HEK293T (cell line): ENCODE data around the gene SMIM11.
A peak's percentile ranks its signal among the peaks of the same experiment; 100 is the strongest.
"Not testable (repeated sequence)": the region's sequence is repeated elsewhere in the genome, so short reads cannot be mapped to it uniquely, and the experiment has no call there.

Experiments
- CTCF ChIA-PET: fragments of 350-600 bp; formaldehyde crosslinking; extraction: SDS; loops from one replicate; lab custom pipeline; 2021; ENCODE audit warnings: antibody characterized with exemption, inconsistent platforms; lab: Yijun Ruan, JAX
- POLR2A ChIA-PET: fragments of 350-600 bp; formaldehyde crosslinking; extraction: SDS; loops from one replicate; lab custom pipeline; 2020; ENCODE audit warnings: antibody characterized with exemption, inconsistent platforms; lab: Yijun Ruan, JAX
- DNase-seq: peaks from one replicate; pipeline ENCODE4 v3.0.0; 2012; ENCODE audit warnings: mixed read lengths; ENCODE audit errors: extremely low spot score
- ARNT ChIP-seq: fragments of 450-650 bp; IDR thresholded peaks from 2 replicates; pipeline ENCODE4 v1.6.1; 2017; ENCODE audit warnings: mild to moderate bottlenecking
- BHLHE40 ChIP-seq: fragments of 450-650 bp; IDR thresholded peaks from 2 replicates; pipeline ENCODE4 v1.6.1; 2016; ENCODE audit warnings: mild to moderate bottlenecking, moderate library complexity, borderline replicate concordance
- CTBP1 ChIP-seq: fragments of 450-650 bp; IDR thresholded peaks from 2 replicates; pipeline ENCODE4 v1.6.1; 2016; ENCODE audit warnings: borderline replicate concordance
- ELF4 ChIP-seq: fragments of 450-650 bp; IDR thresholded peaks from 2 replicates; pipeline ENCODE4 v1.6.1; 2017; ENCODE audit warnings: antibody characterized with exemption
- FOXA1 ChIP-seq: fragments of 450-650 bp; IDR thresholded peaks from 2 replicates; pipeline ENCODE4 v1.6.1; 2016; ENCODE audit warnings: mild to moderate bottlenecking
- FOXK2 ChIP-seq: fragments of 450-650 bp; IDR thresholded peaks from 2 replicates; pipeline ENCODE4 v1.6.1; 2016; ENCODE audit warnings: mild to moderate bottlenecking
- FOXM1 ChIP-seq: fragments of 450-650 bp; IDR thresholded peaks from 2 replicates; pipeline ENCODE4 v1.6.1; 2017; ENCODE audit warnings: mild to moderate bottlenecking, borderline replicate concordance
- HDGF ChIP-seq: fragments of 450-650 bp; IDR thresholded peaks from 2 replicates; pipeline ENCODE4 v1.6.1; 2017; ENCODE audit warnings: antibody characterized with exemption, borderline replicate concordance
- L3MBTL2 ChIP-seq: fragments of 450-650 bp; conservative IDR thresholded peaks from 2 replicates; pipeline ENCODE4 v1.6.1; 2016; ENCODE audit warnings: mild to moderate bottlenecking
- LEF1 ChIP-seq: fragments of 450-650 bp; IDR thresholded peaks from 2 replicates; pipeline ENCODE4 v1.6.1; 2017; ENCODE audit warnings: mild to moderate bottlenecking, borderline replicate concordance
- NFRKB ChIP-seq: fragments of 450-650 bp; IDR thresholded peaks from 2 replicates; pipeline ENCODE4 v1.6.1; 2016; ENCODE audit warnings: mild to moderate bottlenecking, moderate library complexity
- SP1 ChIP-seq: fragments of 450-650 bp; IDR thresholded peaks from 2 replicates; pipeline ENCODE4 v1.6.1; 2017
- SUZ12 ChIP-seq: fragments of 450-650 bp; IDR thresholded peaks from 2 replicates; pipeline ENCODE4 v1.6.1; 2016; ENCODE audit warnings: mild to moderate bottlenecking
- TARDBP ChIP-seq: fragments of 450-650 bp; IDR thresholded peaks from 2 replicates; pipeline ENCODE4 v1.6.1; 2016
- ZNF384 ChIP-seq: fragments of 450-650 bp; IDR thresholded peaks from 2 replicates; pipeline ENCODE4 v1.6.1; 2016
- TF ChIP-seq, protein P1 (sequence below): fragments of 450-650 bp; IDR thresholded peaks from 2 replicates; pipeline ENCODE4 v1.6.1; 2016

The SMIM11 gene

DNA sequence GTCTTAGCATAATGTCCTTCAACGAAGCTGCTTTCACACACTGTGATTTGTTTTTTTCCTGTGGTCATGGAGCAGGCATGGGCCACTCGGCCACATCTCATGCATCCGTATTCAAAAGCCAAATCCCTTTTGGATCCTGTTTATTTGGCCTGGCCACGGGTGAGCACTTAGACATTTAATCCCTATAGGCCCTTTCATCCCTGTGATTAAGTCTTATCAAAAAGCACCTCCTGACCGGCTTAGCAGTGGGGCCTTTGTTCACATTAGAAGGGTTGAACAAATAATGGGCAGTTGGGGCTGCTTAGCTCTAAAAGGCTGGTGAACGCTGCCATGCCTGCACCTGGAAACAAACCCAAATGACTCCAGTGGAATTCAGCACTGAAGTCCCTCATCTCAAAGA is 9.5 kb upstream of the SMIM11 start:
- ChIA-PET POLR2A (no interaction called here), CTCF (no interaction called here)
- DNase-seq = no peak
- TF ChIP-seq CTBP1 = no peak
- TF ChIP-seq NFRKB = no peak
- TF ChIP-seq, protein P1, sequence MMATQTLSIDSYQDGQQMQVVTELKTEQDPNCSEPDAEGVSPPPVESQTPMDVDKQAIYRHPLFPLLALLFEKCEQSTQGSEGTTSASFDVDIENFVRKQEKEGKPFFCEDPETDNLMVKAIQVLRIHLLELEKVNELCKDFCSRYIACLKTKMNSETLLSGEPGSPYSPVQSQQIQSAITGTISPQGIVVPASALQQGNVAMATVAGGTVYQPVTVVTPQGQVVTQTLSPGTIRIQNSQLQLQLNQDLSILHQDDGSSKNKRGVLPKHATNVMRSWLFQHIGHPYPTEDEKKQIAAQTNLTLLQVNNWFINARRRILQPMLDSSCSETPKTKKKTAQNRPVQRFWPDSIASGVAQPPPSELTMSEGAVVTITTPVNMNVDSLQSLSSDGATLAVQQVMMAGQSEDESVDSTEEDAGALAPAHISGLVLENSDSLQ = no peak
- no peak for TF ChIP-seq BHLHE40
- TF ChIP-seq ARNT = no peak
- TF ChIP-seq FOXM1 = no peak
- no peak for TF ChIP-seq ELF4
- no peak for TF ChIP-seq SP1
- no peak for TF ChIP-seq TARDBP
- no peak for TF ChIP-seq LEF1
- TF ChIP-seq HDGF = no peak
- TF ChIP-seq SUZ12 = no peak
- no peak for TF ChIP-seq ZNF384
- no peak for TF ChIP-seq L3MBTL2

DNA sequence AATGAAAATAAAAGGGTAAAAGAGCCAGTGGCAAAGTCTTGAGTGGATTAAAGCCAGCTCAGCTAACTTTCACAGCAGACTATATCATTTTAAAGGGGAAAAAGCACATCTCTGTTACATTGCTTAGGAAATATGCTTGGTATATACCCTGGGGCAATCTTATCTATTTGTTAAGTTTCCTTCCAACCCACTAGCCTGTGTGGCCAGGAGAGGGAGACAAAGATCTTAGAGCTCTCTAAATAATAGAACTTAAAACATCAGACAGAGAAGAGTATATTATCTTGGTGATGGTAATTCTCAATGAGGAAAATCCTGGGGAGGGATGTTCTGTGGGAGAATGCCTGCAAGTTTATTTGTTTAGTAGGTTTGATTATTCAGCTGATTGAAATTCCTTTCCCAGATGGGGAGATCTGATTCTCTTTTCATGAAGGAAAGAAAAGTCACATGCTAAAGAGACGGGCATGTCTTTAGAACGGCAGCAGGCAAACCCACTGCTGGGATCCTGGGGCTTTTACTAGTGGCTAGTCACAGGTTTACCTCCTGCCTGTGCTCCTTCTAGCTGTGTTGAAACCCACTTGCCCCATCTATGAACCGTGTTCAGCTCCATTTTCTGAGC is 7.9 kb upstream of the SMIM11 start:
- CTCF ChIA-PET = interaction anchor here (0.7 to 1.4 kb wide), 4 partner anchors 265 to 981 kb away, joined by 3 to 4 read pairs (median 3); no protein-coding TSS in a partner anchor
- peak; percentile 53 for DNase-seq
- no peak for TF ChIP-seq SP1
- no peak for TF ChIP-seq NFRKB
- TF ChIP-seq FOXA1 = no peak
- no peak for TF ChIP-seq ZNF384
- no peak for TF ChIP-seq L3MBTL2
- TF ChIP-seq FOXM1 = no peak
- TF ChIP-seq SUZ12 = no peak
- POLR2A ChIA-PET = no interaction called here

DNA sequence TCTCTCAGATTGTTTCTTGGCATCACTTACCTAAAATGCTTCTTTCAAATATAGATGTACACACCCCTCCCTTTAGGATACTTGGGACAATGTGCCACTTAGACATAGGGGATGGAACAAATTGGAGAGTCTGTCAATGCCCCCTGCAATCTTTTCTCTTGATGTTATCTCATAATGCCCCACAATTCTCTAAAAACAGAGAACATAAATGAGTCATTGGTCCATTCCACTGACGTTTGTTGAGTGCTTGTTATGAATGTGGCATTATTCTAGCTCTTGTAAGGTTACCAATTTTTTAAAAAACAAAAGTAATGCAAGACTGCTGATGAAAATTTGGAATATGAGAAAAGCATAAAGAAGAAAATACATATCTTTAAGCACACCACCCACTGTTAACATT is 5.6 kb upstream of the SMIM11 start:
- ChIA-PET POLR2A (no interaction called here), CTCF (no interaction called here)
- no peak for TF ChIP-seq NFRKB
- no peak for TF ChIP-seq FOXM1
- no peak for TF ChIP-seq BHLHE40
- no peak for TF ChIP-seq FOXK2
- TF ChIP-seq SP1 = no peak
- no peak for TF ChIP-seq CTBP1
- TF ChIP-seq L3MBTL2 = no peak
- TF ChIP-seq LEF1 = no peak
- TF ChIP-seq TARDBP = no peak
- TF ChIP-seq, protein P1 = no peak
- TF ChIP-seq SUZ12 = no peak
- no peak for TF ChIP-seq ELF4
- no peak for TF ChIP-seq ARNT
- DNase-seq = no peak

DNA sequence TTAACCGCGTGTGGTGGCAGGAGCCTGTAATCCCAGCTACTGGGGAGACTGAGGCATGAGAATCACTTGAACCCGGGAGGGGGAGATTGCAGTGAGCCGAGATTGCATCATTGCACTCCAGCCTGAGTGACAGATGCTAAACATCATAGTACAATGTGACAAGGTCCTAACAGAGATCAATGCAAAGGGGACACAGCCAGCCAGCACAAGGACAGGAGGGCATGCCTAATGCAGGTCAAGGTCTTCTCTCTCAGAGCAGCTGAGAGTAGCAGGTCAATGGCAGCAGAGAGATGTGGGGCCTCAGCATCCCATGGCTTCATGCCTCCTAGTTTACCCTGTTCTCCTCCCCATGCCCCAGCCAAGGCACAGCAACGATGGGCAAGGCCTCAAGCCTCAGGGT is 3.0 kb upstream of the SMIM11 start:
- ChIA-PET CTCF (interaction anchor here (0.6 kb wide), 1 partner anchor 8 kb away, joined by 4 read pairs; the partner anchor contains the start of gene KCNE2), POLR2A (no interaction called here)
- TF ChIP-seq NFRKB (no peak), CTBP1 (no peak), LEF1 (no peak), SP1 (no peak), TARDBP (no peak)
- no peak for DNase-seq

DNA sequence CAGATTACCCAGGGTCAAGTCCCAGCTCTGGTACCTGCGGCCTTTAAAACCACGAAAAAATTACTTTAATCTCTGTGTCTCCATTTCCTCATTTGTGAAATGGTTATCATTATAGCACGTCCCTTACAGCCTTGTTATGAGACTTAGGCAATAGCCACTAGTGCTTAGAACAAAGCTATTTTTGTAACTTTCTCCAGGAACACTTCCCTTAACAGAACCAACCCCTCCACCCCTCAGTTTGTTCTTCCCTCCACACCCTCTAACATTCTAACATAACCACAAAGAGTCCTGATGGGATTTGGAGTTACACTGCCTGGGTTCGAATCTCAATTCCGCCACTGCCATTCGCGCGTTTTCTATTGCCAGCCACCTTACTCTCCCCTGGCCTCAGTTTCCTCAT is 845 bp upstream of the SMIM11 start:
- POLR2A ChIA-PET, CTCF ChIA-PET: not testable (repeated sequence)

DNA sequence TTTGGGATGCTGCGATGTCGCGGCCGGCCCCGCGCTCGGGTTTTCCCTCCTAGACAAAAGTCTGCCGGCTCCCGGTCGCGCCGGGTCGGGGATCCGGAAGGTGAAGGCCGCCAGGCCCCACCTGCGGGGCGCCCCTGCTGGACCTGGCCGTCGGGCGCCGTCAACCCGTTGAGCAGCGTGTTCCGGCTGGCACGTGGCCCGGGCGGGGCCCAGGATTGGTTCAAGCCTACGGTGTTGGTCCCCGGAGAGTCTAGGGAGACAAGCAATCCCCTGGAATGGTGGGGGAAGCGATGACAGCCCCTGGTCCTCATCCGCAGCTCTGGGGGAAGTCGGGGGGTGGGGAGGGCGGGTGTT is 289 bp downstream of the SMIM11 start:
- POLR2A ChIA-PET, DNase-seq, CTCF ChIA-PET: not testable (repeated sequence)

More for the DNA sequence above, 845 bp upstream of the SMIM11 start:
- not testable (repeated sequence) for DNase-seq

DNA sequence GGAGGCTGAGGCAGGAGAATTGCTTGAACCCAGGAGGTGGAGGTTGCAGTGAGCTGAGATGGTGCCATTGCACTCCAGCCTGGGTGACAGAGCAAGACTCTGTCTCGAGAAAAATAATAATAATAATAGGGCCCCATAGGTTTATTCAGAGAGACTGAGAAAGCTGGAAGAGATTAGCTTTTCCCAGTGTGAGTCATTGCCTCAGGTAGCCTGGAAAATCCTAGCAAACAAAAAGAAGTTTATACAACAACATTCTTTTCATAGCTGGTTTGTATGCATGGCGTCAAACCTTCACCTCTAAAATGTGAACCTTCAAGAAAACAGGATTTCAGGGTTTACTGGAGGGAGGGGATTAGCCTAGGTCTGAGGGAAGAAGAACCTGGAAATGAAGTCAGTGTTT is 7.8 kb downstream of the SMIM11 start:
- POLR2A ChIA-PET, CTCF ChIA-PET, DNase-seq: not testable (repeated sequence)

DNA sequence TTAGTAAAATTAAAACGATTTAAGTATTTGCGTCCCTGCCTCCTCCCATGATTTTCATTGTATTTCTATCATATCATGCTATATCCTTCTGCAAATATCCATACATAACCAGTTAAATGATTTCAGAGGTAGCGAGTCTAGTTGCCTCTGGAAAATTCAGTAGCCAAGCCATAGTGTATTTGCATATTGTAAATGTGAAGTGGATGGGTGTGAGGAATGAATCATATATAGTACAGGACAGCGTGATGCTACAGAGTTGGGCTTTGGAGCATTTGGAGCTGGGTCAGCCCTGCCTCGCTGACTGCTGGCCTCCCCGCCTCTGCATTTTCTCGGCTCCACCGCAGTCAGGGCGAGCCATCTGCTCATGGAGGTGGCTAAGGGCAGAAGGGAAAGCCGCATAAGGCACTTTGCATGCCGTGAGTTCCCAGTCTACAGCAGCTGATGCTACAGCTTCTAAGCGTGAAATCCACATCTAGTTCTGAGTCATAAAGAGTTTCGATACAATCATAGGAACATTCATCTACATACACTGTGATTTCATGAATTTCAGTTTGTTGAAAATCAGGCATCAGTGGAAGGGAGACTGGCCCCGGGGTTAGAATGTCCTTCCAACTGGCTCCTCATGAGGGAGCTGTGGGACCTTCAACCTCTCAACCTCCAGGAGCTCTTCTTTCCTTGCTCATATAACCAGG is 8.6 kb downstream of the SMIM11 start:
- POLR2A ChIA-PET, DNase-seq, CTCF ChIA-PET: not testable (repeated sequence)

DNA sequence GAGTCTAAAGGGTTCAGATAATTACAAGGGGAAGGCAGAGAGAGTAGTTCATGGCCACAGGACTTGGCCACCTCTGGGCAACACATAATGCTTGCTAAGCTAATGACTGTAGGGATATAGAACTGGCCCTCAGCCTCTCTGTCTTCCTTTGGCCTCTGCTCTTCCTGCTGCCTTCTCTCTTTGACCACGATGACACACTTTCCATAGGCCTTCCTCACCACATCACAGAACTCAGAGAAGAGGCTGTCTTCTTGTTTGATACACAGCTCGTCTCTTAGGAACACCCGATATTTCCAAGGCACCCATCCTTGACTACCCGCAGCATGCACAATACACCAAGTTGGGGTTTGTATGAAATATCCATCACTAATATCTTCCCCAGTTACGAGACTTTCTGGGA is 25.2 kb downstream of the SMIM11 start:
- CTCF ChIA-PET, POLR2A ChIA-PET, DNase-seq: not testable (repeated sequence)

DNA sequence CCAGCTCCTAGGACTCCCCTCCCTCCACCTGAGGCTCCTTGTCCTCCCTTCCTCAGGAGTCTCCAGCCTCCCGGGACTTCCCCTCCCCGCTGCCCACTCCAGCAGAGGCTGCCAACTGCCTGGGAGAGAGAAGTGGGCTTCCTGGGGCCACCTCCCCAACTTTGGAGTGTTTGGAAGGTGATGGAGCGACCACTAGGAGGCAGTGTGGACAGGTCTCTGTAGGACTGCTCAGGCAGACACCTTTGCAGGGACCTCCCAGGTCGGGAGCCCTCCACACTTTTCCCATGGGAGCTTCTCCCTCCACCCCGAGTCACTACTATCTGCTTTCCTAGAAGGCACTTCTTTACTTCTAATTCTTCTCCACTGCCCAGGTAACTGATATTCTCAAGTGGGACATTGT is 29.4 kb downstream of the SMIM11 start:
- CTCF ChIA-PET, DNase-seq, POLR2A ChIA-PET: not testable (repeated sequence)

DNA sequence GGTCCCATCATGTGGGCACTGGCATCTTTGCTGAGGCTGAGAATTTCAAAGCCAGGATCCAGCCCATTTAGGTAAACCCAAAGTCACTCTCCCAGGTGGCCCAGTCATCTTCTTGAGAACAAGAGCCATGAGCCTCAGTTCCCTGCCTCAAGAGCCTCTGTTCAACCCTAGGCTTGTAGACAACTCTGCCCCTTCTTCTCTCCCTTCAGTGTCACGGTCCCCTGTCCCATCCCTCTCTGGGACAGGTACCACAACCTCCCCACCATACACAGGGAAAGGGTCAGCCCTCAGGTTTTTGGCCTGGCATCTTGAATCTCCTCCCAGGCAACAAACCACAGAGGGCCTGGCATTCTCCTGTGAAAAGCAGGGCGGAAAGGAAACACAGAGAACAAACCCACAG is 30.4 kb downstream of the SMIM11 start:
- DNase-seq, POLR2A ChIA-PET, CTCF ChIA-PET: not testable (repeated sequence)

DNA sequence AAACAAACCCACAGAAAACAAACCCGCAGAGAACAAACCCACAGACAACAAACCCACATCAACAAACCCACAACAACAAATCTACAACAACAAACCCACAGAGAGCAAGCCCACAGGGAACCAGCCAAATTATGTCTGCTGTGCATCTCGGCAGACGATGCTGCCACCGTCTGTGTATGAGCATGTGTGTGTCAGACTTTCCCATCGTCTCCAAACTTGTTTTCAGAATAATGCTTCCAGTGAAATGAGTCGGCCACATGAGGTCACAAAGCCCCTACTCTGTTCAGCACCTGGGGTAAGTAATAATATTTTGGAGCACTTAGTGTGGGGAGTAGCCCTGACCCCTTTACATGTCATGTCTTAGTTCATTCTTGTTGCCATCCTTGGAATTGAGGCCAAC is 30.8 kb downstream of the SMIM11 start:
- DNase-seq, CTCF ChIA-PET, POLR2A ChIA-PET: not testable (repeated sequence)

DNA sequence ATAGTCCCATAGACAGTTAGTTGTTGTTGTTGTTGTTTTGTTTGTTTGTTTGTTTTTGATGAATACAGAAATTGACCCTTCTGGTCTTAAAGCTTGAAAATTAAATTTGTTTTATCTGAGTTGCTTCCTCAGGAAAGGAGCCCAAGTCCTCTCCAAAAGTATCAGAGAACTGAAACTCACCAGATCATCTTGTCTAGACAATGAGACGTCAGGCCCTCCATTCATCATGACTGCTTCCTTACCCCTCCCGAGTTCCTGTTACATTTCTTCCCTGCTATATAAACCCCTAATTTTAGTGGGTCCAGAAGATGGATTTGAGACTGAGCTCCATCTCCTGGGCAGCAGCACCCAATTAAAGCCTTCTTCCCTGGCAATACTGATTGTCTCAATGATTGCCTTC is 31.4 kb downstream of the SMIM11 start:
- DNase-seq, POLR2A ChIA-PET, CTCF ChIA-PET: not testable (repeated sequence)
